Mesendoderm (in vitro differentiated cells): ENCODE results near the gene TNP2.

Source experiments
- DNase-seq: peaks from one replicate; pipeline ENCODE4 v3.0.0; 2013
- H2AK5ac ChIP-seq: 2 replicates; pipeline ENCODE4 v1.6.1; 2013; ENCODE audit warnings: low read length, inconsistent platforms
- H2BK120ac ChIP-seq: 2 replicates; pipeline ENCODE4 v1.6.1; 2013; ENCODE audit warnings: low read depth, mild to moderate bottlenecking, low read length, moderate library complexity, mixed read lengths
- H2BK15ac ChIP-seq: replicated peaks from 2 replicates; pipeline ENCODE4 v1.6.1; 2013; ENCODE audit warnings: low read depth, mild to moderate bottlenecking, moderate library complexity
- H2BK5ac ChIP-seq: 2 replicates; pipeline ENCODE4 v1.6.1; 2013; ENCODE audit warnings: low read length, inconsistent platforms
- H3K18ac ChIP-seq: 2 replicates; pipeline ENCODE4 v1.6.1; 2013; ENCODE audit warnings: mild to moderate bottlenecking, low read length, mixed read lengths
- H3K23ac ChIP-seq: one replicate; pipeline ENCODE4 v1.6.1; 2013; ENCODE audit warnings: low read length
- H3K27ac ChIP-seq: 2 replicates; pipeline ENCODE4 v1.5.1; 2013; ENCODE audit warnings: low read depth, mild to moderate bottlenecking, inconsistent platforms, low read length, moderate library complexity
- H3K27me3 ChIP-seq: 2 replicates; pipeline ENCODE4 v1.6.1; 2013; ENCODE audit warnings: low read length, control low read depth, mild to moderate bottlenecking, inconsistent platforms; ENCODE audit not compliant: insufficient read depth, poor library complexity
- H3K36me3 ChIP-seq: 2 replicates; pipeline ENCODE4 v1.6.1; 2013; ENCODE audit warnings: low read length, inconsistent platforms; ENCODE audit not compliant: control insufficient read depth, insufficient read depth
- H3K4ac ChIP-seq: one replicate; pipeline ENCODE4 v1.6.1; 2013; ENCODE audit warnings: low read depth, mild to moderate bottlenecking, low read length, moderate library complexity
- H3K4me1 ChIP-seq: 2 replicates; pipeline ENCODE4 v1.6.1; 2013; ENCODE audit warnings: low read depth, low read length, inconsistent platforms; ENCODE audit not compliant: control insufficient read depth
- H3K4me2 ChIP-seq: 2 replicates; pipeline ENCODE4 v1.6.1; 2013; ENCODE audit warnings: low read length
- H3K4me3 ChIP-seq: 2 replicates; pipeline ENCODE4 v1.5.1; 2013; ENCODE audit warnings: mild to moderate bottlenecking, low read length
- H3K56ac ChIP-seq: one replicate; pipeline ENCODE4 v1.6.1; 2013; ENCODE audit warnings: low read length
- H3K79me1 ChIP-seq: 2 replicates; pipeline ENCODE4 v1.6.1; 2013; ENCODE audit warnings: low read length, inconsistent platforms
- H3K79me2 ChIP-seq: 2 replicates; pipeline ENCODE4 v1.6.1; 2013; ENCODE audit warnings: mild to moderate bottlenecking, low read length; ENCODE audit not compliant: control insufficient read depth, insufficient read depth
- H3K9ac ChIP-seq: 2 replicates; pipeline ENCODE4 v1.6.1; 2013; ENCODE audit warnings: low read length, inconsistent platforms
- H4K5ac ChIP-seq: one replicate; pipeline ENCODE4 v1.6.1; 2013; ENCODE audit warnings: low read length
- H4K8ac ChIP-seq: one replicate; pipeline ENCODE4 v1.6.1; 2013; ENCODE audit warnings: low read depth, mild to moderate bottlenecking, control low read depth, low read length, moderate library complexity
- WGBS: extraction: QIAGEN DNeasy Blood & Tissue Kit; methylation state at CpG from one replicate; pipeline ENCODE4 v1.1.7; 2013; ENCODE audit warnings: low lambda C conversion rate, missing lambda C conversion rate; ENCODE audit not compliant: insufficient coverage; ENCODE audit errors: extremely low coverage; 5-methylcytosine and 5-hydroxymethylcytosine counted together

TNP2 gene

DNA sequence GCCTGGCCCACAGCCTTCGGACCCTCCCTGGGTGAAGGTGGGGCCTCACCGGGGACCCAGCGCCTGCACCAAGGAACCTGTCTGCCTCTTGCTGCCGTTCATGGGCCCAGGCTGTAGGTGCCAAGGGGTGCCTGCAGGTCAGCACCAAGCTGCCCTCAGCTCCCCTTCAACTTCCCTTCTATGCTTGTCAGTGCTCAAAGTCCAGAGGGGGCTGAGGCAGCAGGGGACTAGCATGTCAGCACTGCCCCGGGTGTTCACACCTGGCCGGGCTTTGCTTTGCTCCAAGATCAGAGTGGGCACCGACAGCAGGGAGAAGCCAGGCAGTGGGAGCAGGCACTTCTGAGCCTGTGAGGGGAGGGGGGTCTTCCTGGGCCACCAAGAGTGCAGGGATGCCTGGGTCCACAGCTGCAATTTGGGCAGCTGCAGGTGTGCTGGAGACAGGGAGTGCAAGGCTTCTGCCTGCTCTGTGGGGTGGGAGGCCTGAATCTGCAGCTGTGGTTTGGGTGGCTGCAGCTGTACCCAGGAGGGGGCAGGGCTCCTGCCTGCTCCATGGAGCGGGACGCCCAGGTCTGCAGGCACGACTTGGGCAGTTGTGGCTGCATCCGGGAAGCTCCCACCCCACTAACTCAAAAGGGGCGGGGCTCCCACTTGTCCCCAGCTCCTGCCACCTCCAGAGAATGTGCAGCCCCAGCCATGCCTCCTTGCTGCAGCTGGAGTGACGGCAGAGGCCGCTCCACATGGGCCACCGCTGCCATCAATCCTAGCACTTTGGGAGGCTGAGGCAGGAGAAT lies 39.6 kb upstream of the TNP2 start:
- Histone ChIP-seq H3K9ac (no peak overlapping the region), H2BK15ac (no peak overlapping the region), H3K4ac (no peak overlapping the region), H2BK5ac (no peak overlapping the region), H3K23ac (peak overlapping the region; percentile 11), H4K8ac (no peak overlapping the region), H3K27ac (no peak overlapping the region), H4K5ac (no peak overlapping the region), H3K79me2 (no peaks in the 10 kb centered on the region), H3K18ac (no peak overlapping the region), H3K56ac (peak overlapping the region; percentile 53), H3K4me1 (peaks cover 7% of the 10 kb centered on the region), H3K4me2 (no peak overlapping the region), H3K36me3 (no peaks in the 10 kb centered on the region), H3K79me1 (no peaks in the 10 kb centered on the region), H2BK120ac (no peak overlapping the region), H2AK5ac (peak overlapping the region; percentile 56), H3K27me3 (no peaks in the 10 kb centered on the region), H3K4me3 (no peak overlapping the region)
- no peak for DNase-seq
- no CpG with 5 or more reads among the region's 15 CpGs for WGBS

DNA sequence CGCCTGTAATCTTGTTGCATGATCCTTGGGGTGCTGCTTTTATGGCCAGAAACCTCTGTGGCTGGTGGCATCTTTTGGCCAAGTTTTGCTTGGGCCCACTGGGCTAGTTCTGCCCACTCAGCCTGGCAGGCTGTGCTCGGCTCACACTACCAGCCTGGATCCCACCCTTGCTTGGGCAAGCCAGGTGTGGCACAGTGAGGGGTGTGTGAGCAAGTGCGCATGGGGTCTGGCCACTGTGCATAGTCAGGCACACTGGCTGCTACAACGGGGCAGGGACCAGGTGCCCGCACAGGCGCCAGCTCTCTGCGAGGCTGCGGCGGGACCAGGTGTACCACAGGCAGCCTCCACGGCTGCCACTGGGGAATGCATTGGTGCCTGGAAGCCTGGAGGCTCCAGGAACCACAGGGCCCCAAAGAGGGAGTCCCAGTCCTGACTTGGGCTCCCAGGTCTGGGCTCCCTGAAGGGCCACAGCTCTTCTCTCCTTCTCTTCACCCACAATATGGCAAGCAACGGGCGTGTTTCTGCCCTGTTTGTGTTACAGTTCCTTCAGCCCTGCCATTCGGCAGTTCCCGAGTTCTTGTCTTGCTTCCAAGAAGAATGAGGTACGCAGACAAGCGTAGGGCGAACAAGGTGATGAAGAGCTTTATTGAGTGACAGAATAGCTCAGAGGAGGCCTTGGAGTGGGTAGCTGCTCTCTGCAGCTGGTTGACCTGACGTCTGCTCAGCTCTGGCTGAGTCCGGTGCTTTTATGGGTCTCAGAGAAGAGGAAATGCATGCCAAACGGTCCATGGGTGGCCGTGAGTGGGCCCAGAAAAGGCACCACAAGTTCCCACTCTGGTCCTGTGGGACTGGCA lies 38.7 kb upstream of the TNP2 start:
- Histone ChIP-seq H2BK120ac (no peak overlapping the region), H3K27me3 (no peaks in the 10 kb centered on the region), H3K27ac (no peak overlapping the region), H4K5ac (no peak overlapping the region), H2BK15ac (no peak overlapping the region), H3K79me1 (no peaks in the 10 kb centered on the region), H3K23ac (peak overlapping the region; percentile 11), H2AK5ac (peak overlapping the region; percentile 62), H3K4me3 (no peak overlapping the region), H3K79me2 (no peaks in the 10 kb centered on the region), H3K9ac (no peak overlapping the region), H2BK5ac (no peak overlapping the region), H4K8ac (no peak overlapping the region), H3K36me3 (no peaks in the 10 kb centered on the region), H3K56ac (peak overlapping the region; percentile 53), H3K18ac (no peak overlapping the region), H3K4ac (no peak overlapping the region), H3K4me1 (peaks cover 4% of the 10 kb centered on the region), H3K4me2 (no peak overlapping the region)
- WGBS, result no CpG with 5 or more reads among the region's 21 CpGs
- DNase-seq, result no peak

DNA sequence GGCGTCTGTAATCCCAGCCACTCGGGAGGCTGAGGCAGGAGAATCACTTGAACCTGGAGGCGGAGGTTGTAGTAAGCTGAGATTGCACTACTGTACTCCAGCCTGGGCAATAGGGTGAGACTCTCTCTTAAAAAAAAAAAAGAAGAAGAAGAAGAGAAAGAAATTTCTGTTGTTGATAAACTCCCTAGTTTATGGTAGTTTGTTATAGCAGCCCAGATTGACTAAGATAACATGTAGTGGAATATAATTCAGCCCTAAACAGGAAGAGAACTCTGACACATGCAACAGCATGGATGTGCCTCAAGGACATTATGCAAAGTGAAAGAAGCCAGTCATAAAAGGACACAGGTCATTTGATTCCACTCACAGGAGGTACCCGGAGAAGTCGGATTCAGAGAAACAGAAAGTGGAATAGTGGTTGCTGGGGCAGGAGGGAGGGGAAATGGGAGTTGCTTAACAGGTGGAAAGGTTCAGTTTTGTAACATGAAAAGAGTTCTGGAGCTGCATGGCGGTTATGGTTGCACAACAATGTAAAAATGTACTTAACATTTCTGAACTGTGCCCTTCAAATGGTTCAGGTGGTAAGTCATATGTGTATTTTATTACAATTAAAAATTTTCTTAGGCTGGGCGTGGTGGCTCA lies 38.0 kb upstream of the TNP2 start:
- H3K27me3 ChIP-seq, result no peaks in the 10 kb centered on the region
- no peak for DNase-seq
- H3K9ac ChIP-seq, result no peak overlapping the region
- no peak overlapping the region for H3K23ac ChIP-seq
- peak overlapping the region; percentile 17 for H3K56ac ChIP-seq
- WGBS, result no CpG with 5 or more reads among the region's 7 CpGs
- no peak overlapping the region for H2BK5ac ChIP-seq
- H3K36me3 ChIP-seq, result no peaks in the 10 kb centered on the region
- H2BK15ac ChIP-seq, result no peak overlapping the region
- no peak overlapping the region for H3K4me2 ChIP-seq
- H3K18ac ChIP-seq, result no peak overlapping the region
- H3K4me3 ChIP-seq, result no peak overlapping the region
- no peaks in the 10 kb centered on the region for H3K79me2 ChIP-seq
- H3K4me1 ChIP-seq, result no peaks in the 10 kb centered on the region
- H2BK120ac ChIP-seq, result no peak overlapping the region
- no peaks in the 10 kb centered on the region for H3K79me1 ChIP-seq
- H2AK5ac ChIP-seq, result no peak overlapping the region
- H4K5ac ChIP-seq, result no peak overlapping the region
- no peak overlapping the region for H3K27ac ChIP-seq
- no peak overlapping the region for H4K8ac ChIP-seq
- no peak overlapping the region for H3K4ac ChIP-seq

DNA sequence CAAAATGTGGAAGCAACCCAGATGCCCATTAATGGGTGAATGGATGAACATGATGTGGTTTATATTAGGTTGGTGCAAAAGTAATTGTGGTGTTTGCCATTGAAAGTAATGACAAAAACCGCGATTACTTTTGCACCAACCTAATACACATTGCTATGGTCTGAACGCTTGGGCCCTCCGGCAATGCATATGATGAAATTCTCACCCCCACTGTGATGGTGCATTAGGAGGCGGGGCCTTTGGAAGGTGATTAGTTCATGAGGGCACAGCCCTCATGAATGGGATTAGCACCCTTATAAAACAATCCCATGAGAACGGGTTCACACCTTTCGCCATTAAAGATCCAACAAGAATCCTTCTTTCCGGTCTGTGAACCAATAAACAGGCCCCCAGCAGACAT lies 37.3 kb upstream of the TNP2 start:
- Histone ChIP-seq H3K9ac (no peak overlapping the region), H4K5ac (no peak overlapping the region), H3K4ac (peak overlapping the region; percentile 19), H3K18ac (peak overlapping the region; percentile 6), H3K36me3 (no peaks in the 10 kb centered on the region), H3K79me2 (no peaks in the 10 kb centered on the region), H3K4me3 (no peak overlapping the region), H3K79me1 (no peaks in the 10 kb centered on the region), H3K4me2 (no peak overlapping the region), H4K8ac (no peak overlapping the region), H3K23ac (no peak overlapping the region), H2BK15ac (no peak overlapping the region), H2BK5ac (peak overlapping the region; percentile 21), H2AK5ac (no peak overlapping the region), H3K27ac (no peak overlapping the region), H3K27me3 (no peaks in the 10 kb centered on the region), H2BK120ac (no peak overlapping the region), H3K4me1 (no peaks in the 10 kb centered on the region), H3K56ac (no peak overlapping the region)
- no CpG with 5 or more reads among the region's 8 CpGs for WGBS
- DNase-seq, result peak; percentile 91

DNA sequence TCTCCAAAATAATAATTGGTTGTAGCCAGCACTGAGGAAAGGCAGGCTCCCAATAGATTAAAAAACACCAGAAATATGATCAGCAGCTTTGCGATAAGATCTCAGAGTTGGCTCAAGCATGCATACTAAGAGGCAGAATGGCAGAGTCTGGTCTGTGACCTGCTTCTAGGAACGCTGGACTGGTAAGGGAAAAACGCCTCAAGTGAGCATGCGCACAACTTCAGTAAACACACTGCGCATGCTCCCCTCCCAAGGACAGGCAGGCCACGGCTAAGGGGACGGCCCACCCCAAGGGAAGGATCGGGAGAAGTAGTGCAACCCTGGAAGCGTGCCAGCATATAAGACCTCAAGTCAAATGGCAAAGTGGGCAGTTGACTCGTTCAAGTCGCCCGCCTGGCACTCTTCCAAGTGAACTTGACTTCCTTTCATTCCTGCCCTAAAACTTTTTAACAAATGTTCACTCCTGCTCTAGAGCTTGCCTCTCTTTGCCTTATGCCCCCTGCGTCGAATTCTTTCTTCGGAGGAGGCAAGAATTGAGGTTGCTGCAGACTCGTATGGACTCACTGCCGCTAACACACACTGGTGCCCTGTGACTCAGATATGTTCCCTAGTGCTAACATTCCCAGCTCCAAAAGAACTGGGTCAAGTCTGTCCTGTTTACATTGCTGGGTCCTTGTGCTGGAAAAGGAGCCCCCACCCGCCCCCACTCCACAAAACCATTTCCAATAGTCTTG lies 34.4 kb upstream of the TNP2 start:
- no peak overlapping the region for H3K9ac ChIP-seq
- no peak overlapping the region for H3K4me2 ChIP-seq
- peak overlapping the region; percentile 20 for H3K56ac ChIP-seq
- no peak overlapping the region for H3K4ac ChIP-seq
- no CpG with 5 or more reads among the region's 18 CpGs for WGBS
- no peaks in the 10 kb centered on the region for H3K4me1 ChIP-seq
- H3K23ac ChIP-seq, result no peak overlapping the region
- H4K5ac ChIP-seq, result no peak overlapping the region
- no peak overlapping the region for H2BK120ac ChIP-seq
- DNase-seq, result no peak
- H3K4me3 ChIP-seq, result no peak overlapping the region
- no peaks in the 10 kb centered on the region for H3K36me3 ChIP-seq
- H3K27ac ChIP-seq, result no peak overlapping the region
- H3K27me3 ChIP-seq, result no peaks in the 10 kb centered on the region
- H3K79me2 ChIP-seq, result no peaks in the 10 kb centered on the region
- no peak overlapping the region for H3K18ac ChIP-seq
- H3K79me1 ChIP-seq, result no peaks in the 10 kb centered on the region
- H2AK5ac ChIP-seq, result no peak overlapping the region
- H2BK5ac ChIP-seq, result no peak overlapping the region
- no peak overlapping the region for H4K8ac ChIP-seq
- H2BK15ac ChIP-seq, result no peak overlapping the region
